Measurements from ENCODE around the gene CYYR1.

The CYYR1 gene

DNA sequence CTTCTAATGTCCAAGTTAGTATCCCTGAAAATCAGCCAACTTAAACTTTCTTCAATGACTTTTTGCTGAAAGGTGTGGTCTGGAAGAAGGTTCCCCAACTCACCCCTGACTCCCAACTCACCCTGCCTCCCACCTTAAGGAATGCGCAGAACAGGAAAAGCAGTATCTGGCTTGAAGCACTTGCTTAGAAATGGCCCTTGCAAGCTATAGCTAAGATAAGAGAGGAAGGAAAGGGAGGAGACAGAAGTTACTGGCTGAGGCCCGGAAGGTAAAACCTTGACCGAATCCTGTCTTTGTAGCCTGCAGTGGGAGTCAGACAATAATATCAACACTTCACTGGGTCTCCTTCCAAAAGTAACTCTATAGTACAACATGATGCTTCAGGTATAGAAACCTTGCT lies 2.9 kb downstream of the CYYR1 start:
- Histone ChIP-seq H3K4me3 (no peak overlapping the region), H3K27ac (peak overlapping the region in 1 of 2 donors; percentile 14)
- DNase-seq (ENCODE audit: low spot score), result no peak
- TF ChIP-seq CTCF (IDR thresholded peaks at IDR 0.05), result no peak

- TF ChIP-seq CTCF (IDR thresholded peaks at IDR 0.05), result no peak
- DNase-seq (ENCODE audit: low spot score), result no peak
- H3K27ac ChIP-seq, result no peak overlapping the region
Observed at GRCh38 chr21:26565546-26565945, 7.5 kb downstream of the CYYR1 start.

DNA sequence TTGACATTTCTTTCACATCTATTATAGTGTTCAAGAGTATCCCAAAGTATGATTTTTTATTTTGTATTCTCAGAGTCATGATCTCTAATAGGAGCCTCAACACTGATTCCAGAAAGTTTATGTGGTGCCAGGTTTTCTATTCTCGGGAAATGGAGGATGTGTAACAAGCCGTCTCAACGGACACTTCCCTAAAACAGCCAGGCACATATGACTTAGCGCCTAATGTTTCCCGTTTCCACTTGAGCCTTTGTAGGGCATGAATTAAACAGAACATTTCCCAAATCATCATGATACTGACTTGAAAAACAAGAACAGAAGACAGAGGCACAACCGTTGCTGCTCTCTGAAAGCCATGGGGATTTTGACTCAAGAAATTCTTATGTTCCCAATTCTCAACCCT lies 8.0 kb downstream of the CYYR1 start:
- H3K27ac ChIP-seq, result no peak overlapping the region
- TF ChIP-seq CTCF (IDR thresholded peaks at IDR 0.05), result no peak
- no peak for DNase-seq (ENCODE audit: low spot score)
- no peak overlapping the region for H3K4me3 ChIP-seq

More at GRCh38 chr21:26565546-26565945, 7.5 kb downstream of the CYYR1 start:
- no peak overlapping the region for H3K4me3 ChIP-seq

- DNase-seq (ENCODE audit: low spot score), result no peak
- TF ChIP-seq CTCF (IDR thresholded peaks at IDR 0.05), result no peak
- Histone ChIP-seq H3K27ac (no peak overlapping the region), H3K4me3 (no peak overlapping the region)
Observed at GRCh38 chr21:26563856-26564503, 9.1 kb downstream of the CYYR1 start.

- no peak for TF ChIP-seq CTCF (IDR thresholded peaks at IDR 0.05)
- H3K27ac ChIP-seq, result no peak overlapping the region
- no peak for DNase-seq (ENCODE audit: low spot score)
- no peak overlapping the region for H3K4me3 ChIP-seq
Observed at GRCh38 chr21:26560612-26561011, 12.5 kb downstream of the CYYR1 start.

DNA sequence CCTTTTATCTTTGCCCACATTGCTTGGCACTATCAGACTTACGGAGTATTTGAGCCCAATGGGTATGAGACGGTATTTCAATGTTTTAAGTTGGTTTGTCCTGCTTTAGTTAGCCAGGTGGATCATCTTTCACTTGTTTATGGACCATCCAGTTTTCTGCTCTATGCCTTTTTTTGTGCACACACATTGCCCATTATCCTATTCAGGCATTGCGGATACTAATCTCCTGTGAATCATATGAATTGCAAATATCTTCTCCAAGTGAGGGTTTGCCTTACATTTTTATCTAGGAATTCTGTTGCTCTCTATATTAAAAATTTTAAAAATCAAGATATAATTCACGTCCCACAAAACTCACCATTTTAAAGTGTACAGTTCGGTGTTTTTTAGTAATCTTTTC lies 14.0 kb downstream of the CYYR1 start:
- Histone ChIP-seq H3K4me3 (no peak overlapping the region), H3K27ac (no peak overlapping the region)
- no peak for DNase-seq (ENCODE audit: low spot score)
- no peak for TF ChIP-seq CTCF (IDR thresholded peaks at IDR 0.05)

- H3K4me3 ChIP-seq, result no peak overlapping the region
- H3K27ac ChIP-seq, result no peak overlapping the region
- no peak for TF ChIP-seq CTCF (IDR thresholded peaks at IDR 0.05)
- no peak for DNase-seq (ENCODE audit: low spot score)
Observed at GRCh38 chr21:26557106-26557505, 16.0 kb downstream of the CYYR1 start.
